ENCODE measurements around the gene SH3PXD2A.
"Not testable (repeated sequence)": the region's sequence is repeated elsewhere in the genome, so short reads cannot be mapped to it uniquely, and the experiment has no call there.

Gene SH3PXD2A

GRCh38 chr10:103619424-103620351 is 235.7 kb downstream of the SH3PXD2A start:
- in situ Hi-C loops (cut with MboI; ENCODE audit: low sequenced_read_pairs): no loop called here

- in situ Hi-C loops (cut with MboI; ENCODE audit: low sequenced_read_pairs): no loop called here
Measured at GRCh38 chr10:103618575-103619423, 236.6 kb downstream of the SH3PXD2A start.

GRCh38 chr10:103617602-103618385 is 237.6 kb downstream of the SH3PXD2A start:
- in situ Hi-C loops (cut with MboI; ENCODE audit: low sequenced_read_pairs): no loop called here

- in situ Hi-C loops (cut with MboI; ENCODE audit: low sequenced_read_pairs): no loop called here
Measured at GRCh38 chr10:103616705-103617601, 238.4 kb downstream of the SH3PXD2A start.

GRCh38 chr10:103614306-103615158 is 240.8 kb downstream of the SH3PXD2A start:
- in situ Hi-C loops (cut with MboI; ENCODE audit: low sequenced_read_pairs): loop anchor here (5.0 kb wide), 1 partner anchor 73 kb away; no protein-coding TSS in a partner anchor

GRCh38 chr10:103613616-103614015 is 241.8 kb downstream of the SH3PXD2A start:
- in situ Hi-C loops (cut with MboI; ENCODE audit: low sequenced_read_pairs): loop anchor here (5.0 kb wide), 1 partner anchor 74 kb away; no protein-coding TSS in a partner anchor

GRCh38 chr10:103612462-103613365 is 242.7 kb downstream of the SH3PXD2A start:
- in situ Hi-C loops (cut with MboI; ENCODE audit: low sequenced_read_pairs): loop anchor here (5.0 kb wide), 1 partner anchor 75 kb away; no protein-coding TSS in a partner anchor

GRCh38 chr10:103610921-103611511 is 244.4 kb downstream of the SH3PXD2A start:
- in situ Hi-C loops (cut with MboI; ENCODE audit: low sequenced_read_pairs): loop anchor here (5.0 kb wide), 1 partner anchor 76 kb away; no protein-coding TSS in a partner anchor

GRCh38 chr10:103610083-103610472 is 245.3 kb downstream of the SH3PXD2A start:
- in situ Hi-C loops (cut with MboI; ENCODE audit: low sequenced_read_pairs): loop anchor here (5.0 kb wide), 1 partner anchor 77 kb away; no protein-coding TSS in a partner anchor

GRCh38 chr10:103609231-103610082 is 245.9 kb downstream of the SH3PXD2A start:
- in situ Hi-C loops (cut with MboI; ENCODE audit: low sequenced_read_pairs): loop anchor here (5.0 kb wide), 1 partner anchor 78 kb away; no protein-coding TSS in a partner anchor

GRCh38 chr10:103608056-103608455 is 247.3 kb downstream of the SH3PXD2A start:
- in situ Hi-C loops (cut with MboI; ENCODE audit: low sequenced_read_pairs): not testable (repeated sequence)

- in situ Hi-C loops (cut with MboI; ENCODE audit: low sequenced_read_pairs): not testable (repeated sequence)
Measured at GRCh38 chr10:103607051-103607450, 248.3 kb downstream of the SH3PXD2A start.

GRCh38 chr10:103606097-103606438 is 249.3 kb downstream of the SH3PXD2A start:
- in situ Hi-C loops (cut with MboI; ENCODE audit: low sequenced_read_pairs): not testable (repeated sequence)

- in situ Hi-C loops (cut with MboI; ENCODE audit: low sequenced_read_pairs): no loop called here
Measured at GRCh38 chr10:103605359-103606096, 249.8 kb downstream of the SH3PXD2A start.

GRCh38 chr10:103603382-103603781 is 252.0 kb downstream of the SH3PXD2A start:
- in situ Hi-C loops (cut with MboI; ENCODE audit: low sequenced_read_pairs): no loop called here

- in situ Hi-C loops (cut with MboI; ENCODE audit: low sequenced_read_pairs): no loop called here
Measured at GRCh38 chr10:103602852-103603155, 252.6 kb downstream of the SH3PXD2A start.
